Activated T-cell treated with anti-CD3 and anti-CD28 coated beads for 48 hours (primary cell): Measurements from ENCODE around the gene UBE2D2.

ENCODE experiments used
- DNase-seq: peaks from one replicate; pipeline ENCODE4 v3.0.0-alpha.2; 2020; ENCODE audit warnings: low read depth

Gene UBE2D2

DNA sequence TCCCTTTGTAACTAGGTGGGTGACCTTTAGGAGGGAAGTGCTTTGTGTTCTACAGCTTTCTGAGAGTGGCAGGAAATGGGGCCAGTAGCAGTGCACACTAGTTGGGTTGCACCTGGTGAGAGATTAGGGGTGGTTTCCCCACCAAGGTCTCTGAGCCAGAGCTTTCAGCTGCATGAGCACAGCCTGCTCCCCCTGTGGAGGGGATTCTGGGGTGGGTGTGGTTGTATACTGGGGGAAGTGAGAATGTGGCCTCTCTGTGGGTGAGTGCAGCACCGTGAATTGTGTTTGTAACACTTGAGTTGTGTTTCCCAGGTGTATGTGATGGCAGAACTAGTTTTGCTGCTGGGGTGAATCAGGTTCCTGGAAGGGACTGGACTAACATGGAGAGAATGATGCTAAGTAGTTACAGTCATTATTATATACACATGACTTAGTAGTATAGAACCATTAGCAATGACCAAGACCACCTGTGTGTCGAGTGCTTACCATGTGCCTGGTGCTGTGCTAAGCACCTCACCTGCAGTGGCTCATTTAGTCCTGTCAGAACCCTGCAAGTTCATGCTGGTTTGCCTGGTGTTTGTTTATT is 75.2 kb downstream of the UBE2D2 start:
- DNase-seq, result peak; percentile 45

DNA sequence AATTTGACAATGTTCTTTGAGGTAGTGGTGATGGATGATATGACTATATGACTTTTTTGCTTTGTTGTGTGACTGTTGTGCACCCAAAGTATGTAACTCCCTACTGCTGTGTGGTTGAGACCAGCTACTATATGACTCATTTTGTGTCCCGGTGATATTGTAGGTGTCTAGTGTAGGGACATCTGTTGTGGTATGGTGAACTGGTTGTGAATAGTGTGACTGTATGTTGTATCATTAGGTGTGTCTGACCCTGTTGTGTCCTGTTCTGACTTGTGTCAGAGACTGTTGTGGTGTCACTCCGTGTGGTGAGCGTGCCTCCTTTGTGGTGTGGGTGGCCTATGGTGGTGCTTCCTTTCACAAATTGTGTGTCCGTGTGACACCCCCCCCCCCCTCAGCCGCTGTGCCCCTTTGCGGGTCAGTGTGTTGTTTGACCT is 75.9 kb downstream of the UBE2D2 start:
- DNase-seq, result peak; percentile 36

DNA sequence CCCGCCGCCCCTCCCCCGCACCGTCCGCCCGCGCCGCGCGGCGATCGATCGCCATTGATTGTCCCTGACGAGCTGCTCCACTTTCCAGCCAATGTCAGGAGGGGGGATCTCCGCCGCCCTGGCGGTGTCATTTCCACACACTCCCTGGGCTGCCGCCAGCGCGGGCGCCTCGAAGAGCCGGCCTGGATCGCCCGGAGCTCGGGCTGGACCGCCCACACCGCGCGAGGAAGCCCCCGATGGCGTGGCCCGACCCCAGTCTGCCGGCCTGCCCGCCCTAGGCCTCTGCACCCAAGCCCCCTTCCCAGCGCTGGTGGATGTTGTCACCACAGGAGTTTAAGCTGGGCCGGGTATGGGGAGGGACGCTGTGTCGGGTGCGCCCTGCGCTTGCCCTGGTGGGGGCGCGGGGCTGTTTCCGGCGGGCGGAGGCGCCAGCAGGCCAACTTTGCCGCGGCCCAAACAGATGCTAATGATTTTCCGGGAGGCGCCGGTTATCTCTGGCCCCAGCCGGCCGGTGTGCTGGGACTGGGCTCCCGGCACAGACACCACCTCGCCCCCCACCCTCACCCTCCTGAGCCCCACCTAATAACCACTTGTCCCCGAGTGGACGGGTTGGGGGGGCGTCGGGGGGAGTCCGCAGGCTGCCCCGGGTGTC is 76.4 kb downstream of the UBE2D2 start:
- DNase-seq, result peak; percentile 33

DNA sequence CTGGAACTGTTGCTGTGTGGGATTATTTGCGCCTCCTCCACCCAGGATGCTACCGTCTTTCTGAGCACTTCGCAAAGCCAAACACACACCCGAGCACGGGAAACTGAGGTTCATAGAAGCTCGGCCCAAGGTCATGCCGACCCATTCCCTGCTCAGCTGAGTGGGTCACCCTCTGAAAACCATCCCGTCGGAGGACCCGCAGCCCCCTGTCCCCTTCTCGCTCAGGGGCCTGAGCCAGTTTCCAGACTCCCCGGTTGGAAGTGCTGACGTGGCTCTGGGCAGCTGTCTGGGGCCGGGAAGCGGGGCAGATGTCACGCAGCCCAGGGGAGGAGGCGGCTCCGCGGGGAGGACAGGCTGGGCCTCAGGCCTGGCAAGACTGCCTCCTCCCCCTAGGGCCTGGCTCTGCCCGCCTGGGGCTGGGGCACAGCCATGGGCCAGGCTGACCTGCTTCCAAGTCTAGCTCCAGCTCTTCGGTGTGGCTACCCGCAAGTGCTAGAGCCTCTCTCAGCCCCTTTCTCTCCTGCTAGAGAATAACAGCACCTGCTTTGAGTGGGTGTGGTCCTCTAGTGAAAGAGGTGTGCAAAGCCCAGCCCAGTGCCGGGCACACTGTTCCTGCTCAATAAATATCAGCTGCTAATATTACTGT is 77.1 kb downstream of the UBE2D2 start:
- no peak for DNase-seq

DNA sequence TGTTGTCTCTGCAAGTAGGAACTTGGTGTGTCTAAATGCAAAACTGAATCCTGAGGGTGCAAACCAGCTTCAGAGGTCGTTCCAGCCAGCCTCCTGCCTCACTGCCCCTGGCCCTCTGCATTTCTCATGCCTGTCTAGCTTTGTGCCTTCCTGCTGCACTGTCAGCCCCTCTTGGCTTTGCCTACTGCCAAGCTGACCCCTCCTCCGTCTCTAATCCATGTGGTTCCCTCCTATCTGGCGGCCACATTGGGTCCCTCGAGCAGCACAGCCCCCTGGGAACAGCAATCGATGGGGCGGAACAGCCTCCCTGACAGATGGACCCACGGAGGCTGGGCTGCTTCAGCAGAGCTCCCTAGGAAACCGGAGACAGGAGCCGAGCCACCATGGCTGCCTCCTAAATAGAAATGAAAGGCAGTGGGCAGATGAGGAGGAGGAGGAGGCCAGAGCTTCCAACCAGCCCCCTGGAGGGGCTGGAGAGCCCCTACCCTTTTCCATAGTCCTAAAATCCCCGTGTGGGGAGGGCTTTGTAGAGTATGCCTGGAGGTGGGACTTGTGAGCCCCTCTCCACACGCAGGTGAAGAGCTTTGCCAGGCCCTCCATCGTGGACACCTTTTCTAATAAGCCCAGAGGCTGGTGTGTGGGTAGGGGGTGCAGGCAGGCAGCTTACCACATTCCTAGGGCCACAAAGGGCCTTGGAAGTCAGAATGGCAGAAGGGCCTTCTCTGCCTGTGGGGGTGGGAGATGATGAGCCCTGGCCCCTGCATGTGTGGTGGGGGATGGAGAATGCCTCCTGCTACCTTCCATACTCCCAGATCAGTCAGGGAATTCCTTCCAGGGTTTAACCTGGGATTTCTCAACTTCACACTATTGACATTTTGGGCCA is 77.8 kb downstream of the UBE2D2 start:
- no peak for DNase-seq

DNA sequence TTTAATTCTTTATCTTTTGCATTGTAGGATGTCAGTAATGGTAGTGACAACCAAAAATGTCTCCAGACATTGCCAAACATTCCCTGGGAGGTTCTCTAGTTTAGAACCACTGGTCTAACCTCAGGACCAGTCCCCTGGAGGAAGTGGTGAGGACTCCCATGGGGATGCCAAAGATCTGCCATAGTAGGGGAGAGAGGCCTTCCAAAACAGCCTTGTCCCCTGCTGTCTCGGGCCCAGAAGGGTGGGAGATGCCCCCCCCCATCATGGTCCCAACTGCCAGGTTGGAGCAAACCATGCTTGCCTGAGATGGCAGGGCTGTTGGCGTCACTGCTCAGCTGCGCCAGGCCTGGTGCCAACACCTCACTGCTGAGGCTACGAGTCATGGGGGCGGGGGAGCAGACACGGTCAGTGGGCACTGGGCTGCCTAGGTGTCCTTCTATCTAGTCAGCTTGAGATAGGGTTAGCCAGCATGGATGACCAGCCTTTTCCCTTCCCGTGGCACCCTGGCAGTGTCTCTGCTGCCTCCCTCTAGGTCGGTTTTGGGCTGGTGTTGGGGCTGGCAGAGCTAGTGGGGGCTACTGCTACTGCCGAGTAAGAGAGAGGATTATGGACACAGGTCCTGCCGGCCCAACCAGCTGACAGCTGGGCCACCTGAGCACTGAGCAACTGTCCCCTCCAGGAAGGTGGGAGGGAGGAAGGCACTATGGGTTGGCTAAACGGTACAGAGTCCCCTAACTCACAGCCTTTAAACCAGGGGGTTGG is 78.7 kb downstream of the UBE2D2 start:
- DNase-seq, result no peak

DNA sequence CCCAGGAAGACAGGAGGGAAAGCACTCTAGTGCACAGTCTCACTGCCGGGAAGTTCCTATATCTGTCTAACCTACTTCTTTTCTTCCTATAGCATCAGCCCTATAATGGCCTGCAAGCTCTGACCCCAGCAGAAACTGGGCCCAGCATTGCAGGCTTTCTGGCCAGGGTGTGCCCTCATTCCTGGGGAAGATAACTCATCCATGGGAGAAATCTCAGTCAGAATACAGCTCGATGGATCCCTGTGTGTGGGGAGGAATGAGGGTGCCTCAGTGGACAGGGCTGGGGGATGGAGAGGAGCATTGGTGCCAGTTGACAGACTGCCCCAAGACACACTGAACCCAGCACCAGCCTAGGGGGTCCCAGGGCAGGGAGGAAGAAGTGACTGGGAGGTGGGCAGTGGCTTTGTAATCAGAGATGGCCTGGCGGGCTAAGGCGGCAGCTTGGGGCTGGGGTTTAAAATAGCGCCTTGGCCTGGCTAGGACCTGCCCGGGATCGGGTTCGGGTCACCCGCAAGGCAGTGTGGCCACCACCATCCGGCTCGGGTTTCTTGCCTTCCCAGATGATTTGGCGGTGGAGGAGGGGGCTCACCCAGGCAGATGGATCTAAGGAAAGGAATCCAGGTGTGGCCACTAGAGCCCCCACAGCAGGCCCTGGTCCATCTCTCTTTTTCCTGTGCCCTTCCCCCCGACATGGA is 79.4 kb downstream of the UBE2D2 start:
- no peak for DNase-seq

DNA sequence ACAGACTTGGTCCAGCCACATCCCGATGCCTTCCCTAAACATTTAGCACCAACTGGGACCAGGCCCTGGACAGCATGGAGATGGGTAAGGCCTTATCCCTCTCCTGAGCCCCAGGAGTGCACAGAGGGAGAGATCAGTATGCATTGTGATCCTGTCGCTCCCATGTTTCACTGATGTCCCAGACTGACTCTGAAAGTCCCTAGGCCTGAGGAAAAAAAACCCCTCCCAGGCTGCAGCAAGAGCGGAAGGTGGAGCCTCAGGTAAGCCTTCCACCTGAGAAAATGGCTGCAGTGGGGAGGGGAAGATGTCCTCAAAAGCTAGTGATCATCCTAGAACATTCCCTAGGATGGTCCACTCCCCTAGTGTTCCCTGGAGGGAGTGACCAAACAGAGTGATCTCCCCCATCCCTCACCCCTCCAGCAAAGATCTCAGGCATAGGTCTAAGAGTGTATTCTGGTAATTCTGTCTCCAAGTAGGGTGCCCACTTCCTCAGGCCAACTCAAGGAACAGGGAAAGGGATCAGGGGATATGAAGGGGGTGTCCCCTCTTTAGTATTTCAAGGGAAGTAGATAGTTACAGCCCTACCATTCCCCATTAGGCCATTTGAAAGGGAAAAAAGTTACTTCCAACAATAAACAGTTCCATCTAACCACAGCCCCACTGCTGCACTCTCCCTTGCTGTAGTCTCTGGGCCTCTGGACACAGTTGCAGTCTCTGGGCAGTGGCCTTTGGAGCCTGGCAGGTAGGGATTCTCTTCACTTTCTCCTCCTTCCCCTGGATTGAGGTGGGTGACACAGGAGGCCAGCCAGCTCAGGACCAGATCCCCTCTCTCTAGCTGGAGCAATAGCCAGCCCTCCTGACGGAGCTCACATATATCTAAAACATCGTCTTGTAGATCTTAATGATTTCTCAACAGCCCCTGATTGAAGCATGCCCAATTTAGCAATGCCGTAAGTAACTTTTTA is 80.3 kb downstream of the UBE2D2 start:
- no peak for DNase-seq

DNA sequence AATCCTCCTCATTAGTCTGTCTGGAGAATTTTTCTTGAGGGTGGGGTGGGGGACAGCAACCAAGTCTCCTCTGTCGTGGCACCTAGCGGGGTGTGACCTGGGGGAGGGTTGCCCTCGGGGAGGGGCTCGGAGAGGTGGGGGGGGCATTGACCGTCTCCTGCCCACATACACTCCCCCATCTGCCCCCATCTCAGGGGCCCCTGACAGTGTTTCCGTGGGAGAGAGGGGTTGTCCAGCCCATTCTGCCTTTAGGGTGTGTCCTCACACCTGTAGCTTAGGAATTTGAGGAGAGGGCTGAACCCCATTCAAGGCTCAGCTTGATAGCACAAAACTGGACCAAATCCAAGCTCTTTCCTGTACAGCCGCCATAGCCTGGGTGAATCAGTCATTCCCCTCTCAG is 81.1 kb downstream of the UBE2D2 start:
- no peak for DNase-seq

DNA sequence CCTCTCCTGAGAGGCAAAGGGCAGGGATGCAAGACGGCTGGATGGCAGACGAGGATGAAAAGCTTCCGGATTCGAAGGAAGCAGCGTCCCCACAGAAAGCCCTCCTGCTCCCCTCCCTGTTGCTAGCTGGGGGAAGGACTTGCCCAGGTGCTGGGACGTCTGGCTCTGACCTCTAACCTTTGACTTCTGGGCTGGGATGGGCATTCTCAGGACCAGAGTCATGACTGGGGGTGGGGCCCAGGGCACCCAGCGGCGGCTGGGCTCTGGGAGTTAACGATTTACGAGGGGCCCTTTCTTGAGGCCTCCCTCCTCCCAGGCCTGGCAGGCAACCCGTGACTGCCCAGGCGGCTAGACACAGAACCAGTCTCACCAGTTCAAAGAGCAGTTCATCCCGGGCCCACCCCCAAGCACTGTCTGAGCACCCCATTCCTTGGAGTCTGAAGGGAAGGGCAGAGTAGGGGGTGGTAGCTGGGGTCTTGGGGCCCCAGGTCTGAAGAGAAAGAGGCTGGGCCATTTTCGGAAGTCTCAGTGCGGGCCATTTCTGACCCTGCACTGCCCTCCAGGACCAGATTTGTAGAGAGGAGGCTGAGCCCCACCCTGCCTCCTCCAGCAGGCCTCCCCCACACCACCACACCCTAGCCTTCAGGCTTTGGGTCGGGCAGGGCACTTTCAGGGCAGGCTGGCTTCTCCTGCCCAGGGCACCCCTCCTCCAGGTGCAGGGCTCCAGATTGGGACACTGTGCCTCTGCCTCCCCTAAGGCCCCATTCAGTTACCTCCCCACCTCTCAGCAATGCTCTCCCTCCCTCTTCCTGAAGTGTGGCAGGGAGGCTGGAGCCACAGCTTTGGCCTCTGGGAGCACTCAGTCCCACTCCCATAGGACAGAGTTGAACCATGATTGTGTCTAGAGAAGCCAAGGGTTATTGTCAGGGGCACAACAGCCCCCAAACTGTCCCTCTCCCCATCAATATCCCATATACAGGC is 82.0 kb downstream of the UBE2D2 start:
- DNase-seq, result no peak

DNA sequence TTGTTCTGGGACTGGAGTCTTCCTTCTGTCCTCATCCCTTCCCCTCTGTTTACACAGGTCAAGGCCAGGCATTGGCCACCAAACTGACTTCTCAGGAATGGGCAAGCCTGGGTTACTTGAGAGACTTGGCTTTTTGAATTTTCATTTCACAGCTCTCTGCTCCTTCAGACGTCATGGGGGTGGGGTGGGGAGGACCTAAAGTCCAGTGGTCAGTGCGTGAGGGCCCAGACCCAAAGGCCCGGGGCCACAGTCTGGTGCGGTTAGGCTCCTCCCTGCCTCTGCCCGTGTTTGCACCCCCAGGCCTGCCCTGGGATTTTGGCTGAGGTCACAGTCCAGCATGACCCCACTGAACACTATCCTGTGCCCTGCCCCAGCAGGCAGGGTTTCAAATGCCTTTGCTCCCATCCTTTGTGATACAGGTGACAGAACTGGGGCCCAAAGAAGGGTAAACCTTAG is 82.9 kb downstream of the UBE2D2 start:
- DNase-seq, result no peak

DNA sequence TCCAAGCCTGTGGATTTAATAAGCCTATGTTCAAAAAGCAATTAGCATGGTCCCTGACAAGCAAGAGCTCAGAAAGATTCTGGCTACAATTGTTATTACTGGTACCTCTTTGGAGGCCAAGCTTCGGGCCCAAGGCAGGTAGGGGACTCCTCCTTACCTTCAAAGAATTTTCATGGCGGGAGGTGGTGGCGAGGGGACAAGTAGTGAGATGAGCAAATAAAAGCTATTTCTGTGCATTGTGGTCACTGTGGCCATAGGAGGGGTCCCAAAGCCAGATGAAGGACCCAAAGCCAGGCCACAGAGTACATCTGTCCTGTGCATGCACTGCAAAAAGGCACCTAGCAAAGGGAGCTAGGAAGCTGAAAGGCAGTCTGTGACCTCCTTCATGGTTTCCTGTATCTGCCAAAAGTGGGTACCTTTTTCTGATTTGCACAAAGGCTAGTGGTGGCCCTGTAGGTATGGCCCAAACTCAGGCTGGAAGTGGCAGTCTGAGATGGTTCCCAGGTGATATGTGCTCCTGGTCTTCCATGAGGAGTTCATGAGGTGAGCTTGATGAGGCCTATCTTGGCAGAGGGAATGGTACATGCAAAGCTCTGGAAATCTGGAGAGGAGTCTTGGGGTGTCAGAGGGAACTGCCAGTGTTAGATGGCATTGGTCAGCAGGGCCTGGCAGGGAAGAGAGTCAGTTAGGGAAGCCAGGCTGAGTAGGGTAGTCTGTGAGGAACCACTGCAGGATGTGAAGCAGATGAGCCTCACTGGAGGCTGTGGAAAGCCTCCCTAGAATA is 83.7 kb downstream of the UBE2D2 start:
- no peak for DNase-seq

DNA sequence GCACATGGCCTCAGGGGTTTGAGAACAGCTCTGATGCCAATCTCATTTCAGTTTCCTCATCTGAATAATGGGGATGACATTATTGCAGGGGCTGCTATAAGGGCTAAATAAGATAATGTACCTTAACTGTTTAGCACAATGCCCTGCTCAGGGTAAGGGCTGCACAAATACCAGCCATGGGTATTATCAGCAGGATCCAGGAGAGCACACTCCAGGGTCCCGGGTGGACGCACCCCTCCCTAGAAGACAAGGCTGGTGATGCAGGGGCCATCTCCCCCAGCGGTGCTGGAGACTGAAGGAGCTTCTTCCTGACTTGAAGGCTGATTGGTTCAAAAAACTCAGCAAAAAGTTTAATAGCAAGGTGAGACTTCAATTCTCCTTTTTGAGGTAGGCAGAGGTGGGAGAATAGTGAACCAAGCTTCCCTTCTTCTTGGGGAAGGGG is 84.3 kb downstream of the UBE2D2 start:
- DNase-seq, result no peak

DNA sequence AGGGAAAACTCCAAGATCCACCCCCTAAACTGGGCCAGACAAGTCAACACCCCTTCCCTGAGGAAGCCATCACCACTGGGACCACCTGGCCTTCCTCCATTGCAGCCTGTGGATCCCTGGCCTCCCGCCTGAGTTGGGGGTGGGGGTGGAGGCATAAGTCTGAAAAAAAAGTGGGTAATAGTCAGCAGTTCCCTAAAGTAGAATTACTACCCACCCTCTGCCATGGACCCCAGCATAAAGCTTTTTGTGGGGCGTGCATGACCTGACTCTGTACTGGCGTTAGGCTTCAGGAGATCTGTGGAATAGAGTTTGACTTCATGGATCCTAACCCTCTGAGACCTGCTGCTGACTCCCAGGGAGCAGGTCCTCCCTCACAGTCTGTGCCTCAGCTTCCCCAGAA is 85.0 kb downstream of the UBE2D2 start:
- no peak for DNase-seq

DNA sequence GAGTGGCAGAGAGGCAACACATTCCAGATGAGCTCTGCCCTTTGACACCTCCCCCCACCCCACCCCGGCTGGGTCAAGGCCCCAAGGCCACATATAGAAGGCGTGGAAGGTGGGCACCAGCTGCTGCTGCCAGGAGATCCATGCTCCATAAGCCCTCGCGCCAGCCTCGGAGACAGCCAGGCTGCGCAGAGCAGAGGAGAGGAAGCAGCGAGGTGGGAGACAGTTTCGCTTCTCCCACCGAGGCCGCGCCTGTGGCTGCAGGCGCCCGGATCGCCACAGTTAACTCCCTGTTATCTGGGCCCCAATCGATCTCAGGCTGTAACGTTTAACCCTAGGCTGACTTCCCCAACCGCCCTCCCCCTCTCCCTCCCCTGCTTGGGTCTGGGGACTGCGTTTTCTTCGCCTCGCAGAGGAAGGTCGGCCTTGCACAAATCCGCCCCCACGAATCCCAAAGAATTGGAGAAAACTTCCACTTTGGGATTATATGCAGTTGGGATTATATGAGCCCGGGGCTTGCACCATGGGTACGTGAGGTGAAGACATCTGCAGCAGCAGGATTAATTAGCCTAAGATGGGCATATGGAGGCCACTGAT is 85.9 kb downstream of the UBE2D2 start:
- no peak for DNase-seq

DNA sequence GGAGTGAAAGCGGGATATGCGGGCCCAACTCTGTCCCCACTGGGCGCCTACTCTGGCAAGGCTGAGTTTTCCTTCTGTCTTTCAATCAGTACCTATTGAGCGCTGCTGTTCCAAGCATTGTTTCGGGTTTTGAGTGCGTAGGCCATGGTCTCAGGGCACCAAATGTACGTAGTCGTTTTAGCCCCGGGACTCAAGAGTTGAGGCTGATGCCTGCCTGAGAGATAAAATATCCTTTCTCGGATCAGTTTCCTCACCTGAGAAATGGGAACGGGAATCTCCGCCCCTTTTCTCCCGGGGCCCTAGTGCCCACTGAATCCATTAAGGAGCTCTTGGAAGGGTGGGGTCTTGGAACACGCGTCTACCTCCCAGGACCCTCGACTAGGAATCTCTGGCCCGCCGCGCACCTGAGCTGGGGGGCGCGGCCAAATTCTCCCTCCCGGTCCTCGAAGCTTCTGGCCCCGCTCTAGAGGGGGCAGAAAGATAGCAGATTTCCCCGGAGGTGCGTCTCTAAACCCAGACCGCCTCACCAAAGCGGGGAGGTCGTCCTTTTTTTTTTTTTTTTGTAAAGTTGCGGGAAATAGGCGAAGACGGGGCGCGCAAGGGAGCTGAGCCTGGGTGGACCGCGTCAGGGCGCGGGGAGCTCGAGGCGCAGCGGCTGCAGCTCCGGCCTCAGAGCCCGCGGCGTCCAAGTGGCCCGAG is 86.5 kb downstream of the UBE2D2 start:
- DNase-seq, result no peak
